Measurements from ENCODE around the gene NBPF6.
"Not testable (repeated sequence)": the region's sequence is repeated elsewhere in the genome, so short reads cannot be mapped to it uniquely, and the experiment has no call there.

NBPF6 gene

GRCh38 chr1:108478429-108479015 lies 28.4 kb downstream of the NBPF6 start:
- TF ChIP-seq CTCF (IDR thresholded peaks at IDR 0.05; ENCODE audit: low read depth, low read length): no peak
- H3K4me3 ChIP-seq (ENCODE audit: low read depth, low read length): no peak overlapping the region
- in situ Hi-C loops (cut with HindIII; ENCODE audit: low sequenced_read_pairs): no loop called here
- DNase-seq (ENCODE audit: low read depth, low spot score): no peak

- no peak for TF ChIP-seq CTCF (IDR thresholded peaks at IDR 0.05; ENCODE audit: low read depth, low read length)
- in situ Hi-C loops (cut with HindIII; ENCODE audit: low sequenced_read_pairs): no loop called here
- DNase-seq (ENCODE audit: low read depth, low spot score): no peak
- H3K4me3 ChIP-seq (ENCODE audit: low read depth, low read length): no peak overlapping the region
Measured at GRCh38 chr1:108482708-108483107, 32.6 kb downstream of the NBPF6 start.

GRCh38 chr1:108485990-108486389 lies 35.8 kb downstream of the NBPF6 start:
- in situ Hi-C loops (cut with HindIII; ENCODE audit: low sequenced_read_pairs); DNase-seq (ENCODE audit: low read depth, low spot score); H3K4me3 ChIP-seq (ENCODE audit: low read depth, low read length): not testable (repeated sequence)

GRCh38 chr1:108486707-108487106 lies 36.6 kb downstream of the NBPF6 start:
- in situ Hi-C loops (cut with HindIII; ENCODE audit: low sequenced_read_pairs); H3K4me3 ChIP-seq (ENCODE audit: low read depth, low read length); DNase-seq (ENCODE audit: low read depth, low spot score): not testable (repeated sequence)

GRCh38 chr1:108495008-108495407 lies 44.9 kb downstream of the NBPF6 start:
- DNase-seq (ENCODE audit: low read depth, low spot score); in situ Hi-C loops (cut with HindIII; ENCODE audit: low sequenced_read_pairs); H3K4me3 ChIP-seq (ENCODE audit: low read depth, low read length): not testable (repeated sequence)

GRCh38 chr1:108496856-108497255 lies 46.7 kb downstream of the NBPF6 start:
- DNase-seq (ENCODE audit: low read depth, low spot score); in situ Hi-C loops (cut with HindIII; ENCODE audit: low sequenced_read_pairs); H3K4me3 ChIP-seq (ENCODE audit: low read depth, low read length): not testable (repeated sequence)

- H3K4me3 ChIP-seq (ENCODE audit: low read depth, low read length): no peak overlapping the region
- DNase-seq (ENCODE audit: low read depth, low spot score): no peak
- no peak for TF ChIP-seq CTCF (IDR thresholded peaks at IDR 0.05; ENCODE audit: low read depth, low read length)
- in situ Hi-C loops (cut with HindIII; ENCODE audit: low sequenced_read_pairs): no loop called here
Measured at GRCh38 chr1:108502138-108502537, 52.0 kb downstream of the NBPF6 start.

- in situ Hi-C loops (cut with HindIII; ENCODE audit: low sequenced_read_pairs): no loop called here
- TF ChIP-seq CTCF (IDR thresholded peaks at IDR 0.05; ENCODE audit: low read depth, low read length): no peak
- DNase-seq (ENCODE audit: low read depth, low spot score): peak; percentile 15
- H3K4me3 ChIP-seq (ENCODE audit: low read depth, low read length): no peak overlapping the region
Measured at GRCh38 chr1:108502624-108503023, 52.5 kb downstream of the NBPF6 start.

GRCh38 chr1:108503062-108503733 lies 53.1 kb downstream of the NBPF6 start:
- TF ChIP-seq CTCF (IDR thresholded peaks at IDR 0.05; ENCODE audit: low read depth, low read length): no peak
- in situ Hi-C loops (cut with HindIII; ENCODE audit: low sequenced_read_pairs): no loop called here
- DNase-seq (ENCODE audit: low read depth, low spot score): peak; percentile 46
- H3K4me3 ChIP-seq (ENCODE audit: low read depth, low read length): no peak overlapping the region
